Natural killer cell treated with Interleukin-12 subunit alpha and Interleukin-12 subunit beta and Interleukin-15 and Interleukin-18, amount 100 ng/mL, for 72 hours (primary cell): ENCODE measurements around the gene SETD7. TPM values are rescaled to one million over a fixed set of nuclear protein-coding genes. Genes with fewer than 3 reads are reported as not detected.

Experiments used
- ATAC-seq, 2 donors: fragments of 150-1000 bp; cut with Tn5 transposase in 1 of 2; sonication (Bioruptor Pico), chemical (Tn5 transposase) in 1 of 2; 2 replicates each; pipeline ENCODE4 v1.10.0; 2021
- DNase-seq: peaks from one replicate; pipeline ENCODE4 v3.0.0; 2022; ENCODE audit warnings: low spot score
- H3K27ac Mint-ChIP-seq, 2 donors: 1 replicate in 1 of 2; 2 replicates in 1 of 2; pipeline ENCODE4 v1.8.0; 2022; ENCODE audit warnings: mixed read lengths in 2 of 2, mild to moderate bottlenecking in 1 of 2, moderate library complexity in 1 of 2
- H3K27me3 Mint-ChIP-seq, 2 donors: 1 replicate in 1 of 2; 2 replicates in 1 of 2; pipeline ENCODE4 v1.8.0; 2022; ENCODE audit warnings: mixed read lengths in 2 of 2
- H3K36me3 Mint-ChIP-seq: one replicate; pipeline ENCODE4 v1.8.0; 2022; ENCODE audit warnings: mixed read lengths
- H3K4me1 Mint-ChIP-seq, 2 donors: 1 replicate in 1 of 2; 2 replicates in 1 of 2; pipeline ENCODE4 v1.8.0; 2022; ENCODE audit warnings: low read depth in 2 of 2, mixed read lengths in 2 of 2, mild to moderate bottlenecking in 1 of 2
- H3K4me3 Mint-ChIP-seq: one replicate; pipeline ENCODE4 v1.8.0; 2022; ENCODE audit warnings: mixed read lengths
- H3K9me3 Mint-ChIP-seq: 2 replicates; pipeline ENCODE4 v1.8.0; 2022; ENCODE audit warnings: mixed read lengths
- total RNA-seq, 2 donors: library from RNA; stranded (reverse); gene quantifications; one replicate each; pipeline ENCODE4 v1.2.3, GENCODE V29; 2022

Gene SETD7
- total RNA-seq, 2 donors from 2014 or later: 5.7 to 10.1 TPM

GRCh38 chr4:139562067-139562684, 6.2 kb upstream of the SETD7 start:
- ATAC-seq: no peak
- no peak for DNase-seq
- Mint-ChIP-seq H3K9me3 (no peaks in the 10 kb centered on the region), H3K4me1 (peaks cover 11 to 15% of the 10 kb centered on the region in 2 donors), H3K4me3 (no peak overlapping the region), H3K36me3 (no peaks in the 10 kb centered on the region), H3K27ac (no peak overlapping the region), H3K27me3 (peaks cover 12 to 18% of the 10 kb centered on the region in 2 donors)

- DNase-seq (no peak), ATAC-seq (peak; percentile 41 to 51)
- H3K4me1 Mint-ChIP-seq: peaks cover 19 to 23% of the 10 kb centered on the region in 2 donors
- H3K4me3 Mint-ChIP-seq: peak overlapping the region; percentile 21
- peak overlapping the region in 1 of 2 donors; percentile 9 for H3K27ac Mint-ChIP-seq
- H3K27me3 Mint-ChIP-seq: peaks cover 15 to 20% of the 10 kb centered on the region in 2 donors
- H3K9me3 Mint-ChIP-seq: no peaks in the 10 kb centered on the region
- H3K36me3 Mint-ChIP-seq: no peaks in the 10 kb centered on the region
Measured at GRCh38 chr4:139560406-139561104, 4.5 kb upstream of the SETD7 start.

GRCh38 chr4:139559687-139560086, 3.7 kb upstream of the SETD7 start:
- DNase-seq (no peak), ATAC-seq (no peak)
- Mint-ChIP-seq H3K9me3 (no peaks in the 10 kb centered on the region), H3K27me3 (peaks cover 15 to 20% of the 10 kb centered on the region in 2 donors), H3K36me3 (no peaks in the 10 kb centered on the region), H3K4me3 (no peak overlapping the region), H3K27ac (no peak overlapping the region), H3K4me1 (peaks cover 26 to 28% of the 10 kb centered on the region in 2 donors)

GRCh38 chr4:139559089-139559479, 3.1 kb upstream of the SETD7 start:
- no peak overlapping the region for H3K27ac Mint-ChIP-seq

DNA sequence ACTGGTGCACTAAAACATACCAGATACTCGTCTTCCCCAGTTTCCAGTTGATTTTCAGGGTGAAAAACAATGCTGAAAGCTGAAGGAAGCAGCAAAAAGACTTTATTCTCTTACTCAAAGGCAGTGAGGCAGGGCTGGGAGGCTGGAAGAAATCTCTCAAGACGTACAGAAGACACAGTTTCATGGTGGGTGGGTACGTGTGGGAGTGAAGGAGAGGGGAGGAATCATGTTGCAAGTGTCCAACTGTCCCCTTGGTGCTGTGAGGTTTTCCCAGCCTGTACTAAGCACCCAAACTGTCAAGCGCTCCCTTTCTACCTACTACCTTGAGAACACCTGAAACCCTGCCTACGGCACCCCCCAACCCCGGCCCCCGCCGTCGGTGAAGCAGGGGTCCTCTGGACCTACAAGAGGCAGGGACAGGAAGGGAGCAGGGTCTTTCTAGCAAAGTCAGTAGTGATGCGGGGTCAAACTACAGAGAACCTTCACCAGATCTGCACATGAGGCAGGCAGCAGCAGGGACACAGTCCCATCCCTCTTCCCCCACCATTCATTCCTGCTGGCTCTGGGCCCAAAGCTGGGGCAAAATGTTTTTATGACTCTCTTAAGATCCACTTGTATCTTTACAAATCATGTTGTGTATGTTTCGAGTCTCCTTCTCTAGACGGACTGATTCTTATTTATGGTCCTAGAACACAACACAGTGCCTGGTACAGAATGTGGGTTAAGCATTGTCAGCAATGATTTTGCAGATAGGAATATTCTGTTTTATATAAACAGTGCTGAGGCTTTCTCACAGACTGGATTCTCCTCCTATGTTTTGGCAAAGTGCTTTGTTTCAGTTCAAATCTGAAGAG, 2.4 kb upstream of the SETD7 start:
- Mint-ChIP-seq H3K27me3 (peaks cover 15 to 16% of the 10 kb centered on the region in 2 donors), H3K27ac (no peak overlapping the region), H3K4me3 (no peak overlapping the region), H3K4me1 (peaks cover 27 to 28% of the 10 kb centered on the region in 2 donors), H3K9me3 (no peaks in the 10 kb centered on the region), H3K36me3 (no peaks in the 10 kb centered on the region)
- DNase-seq: no peak
- no peak for ATAC-seq

More at GRCh38 chr4:139559089-139559479, 3.1 kb upstream of the SETD7 start:
- H3K4me3 Mint-ChIP-seq: no peak overlapping the region
- peaks cover 15 to 18% of the 10 kb centered on the region in 2 donors for H3K27me3 Mint-ChIP-seq
- no peaks in the 10 kb centered on the region for H3K36me3 Mint-ChIP-seq
- H3K9me3 Mint-ChIP-seq: no peaks in the 10 kb centered on the region
- no peak for ATAC-seq
- no peak for DNase-seq
- H3K4me1 Mint-ChIP-seq: peaks cover 27 to 28% of the 10 kb centered on the region in 2 donors

DNA sequence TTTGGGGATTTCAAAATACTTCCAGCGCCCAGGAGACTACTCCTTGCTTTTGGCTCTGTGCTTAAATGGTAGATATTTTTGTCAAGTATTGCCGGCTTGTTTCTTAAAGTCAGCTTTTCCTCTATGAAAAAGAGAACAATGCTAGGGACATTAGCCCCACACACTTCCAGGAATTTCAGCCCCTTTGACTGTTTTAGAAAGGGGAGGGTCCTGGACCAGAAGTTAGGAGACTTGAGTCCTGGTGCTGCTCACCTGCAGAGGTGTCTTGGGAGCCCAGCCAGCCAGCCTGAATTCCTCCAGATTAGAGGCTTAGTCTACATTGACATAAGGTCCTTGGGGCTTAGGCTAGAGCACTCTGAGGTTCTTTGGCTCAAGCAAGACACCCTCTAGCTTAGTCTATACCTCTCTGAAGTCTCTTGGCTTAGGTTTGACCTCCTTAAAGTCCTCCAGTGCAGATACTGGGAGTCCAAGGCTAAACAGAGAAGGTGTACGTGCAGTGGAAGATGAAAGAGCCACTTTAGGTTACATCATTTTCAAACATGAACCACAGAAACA, 1.6 kb upstream of the SETD7 start:
- no peaks in the 10 kb centered on the region for H3K9me3 Mint-ChIP-seq
- peaks cover 27 to 28% of the 10 kb centered on the region in 2 donors for H3K4me1 Mint-ChIP-seq
- H3K4me3 Mint-ChIP-seq: peak overlapping the region; percentile 96
- H3K36me3 Mint-ChIP-seq: no peaks in the 10 kb centered on the region
- H3K27ac Mint-ChIP-seq: peak overlapping the region; percentile 62 to 80
- ATAC-seq (no peak), DNase-seq (no peak)
- H3K27me3 Mint-ChIP-seq: peaks cover 18 to 24% of the 10 kb centered on the region in 2 donors

GRCh38 chr4:139556724-139557555, 921 bp upstream of the SETD7 start:
- ATAC-seq: peak; percentile 20 to 42
- Mint-ChIP-seq H3K4me1 (peaks cover 27 to 28% of the 10 kb centered on the region in 2 donors), H3K36me3 (no peaks in the 10 kb centered on the region), H3K27me3 (peaks cover 23 to 29% of the 10 kb centered on the region in 2 donors), H3K27ac (peak overlapping the region; percentile 74 to 80), H3K4me3 (peak overlapping the region; percentile 96), H3K9me3 (no peaks in the 10 kb centered on the region)
- DNase-seq: no peak

DNA sequence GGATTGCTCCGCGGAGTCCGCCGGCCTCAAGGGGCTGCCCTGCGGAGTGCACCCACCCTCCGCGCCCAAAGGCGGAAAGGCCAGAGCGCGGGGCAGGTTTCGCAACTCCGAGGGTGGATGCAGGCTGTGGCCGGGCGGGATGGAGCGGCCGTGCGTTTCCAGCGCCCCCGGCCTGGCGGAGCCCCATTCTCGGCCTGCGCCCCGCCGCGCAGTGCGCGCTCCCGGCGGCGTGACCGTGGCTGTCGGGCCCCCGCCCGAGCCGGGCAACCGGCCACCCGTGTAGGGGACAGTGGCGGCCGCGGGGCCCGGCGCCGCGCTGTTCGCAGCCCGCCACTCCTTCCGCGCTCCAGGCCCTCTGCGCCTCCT, 331 bp downstream of the SETD7 start:
- no peaks in the 10 kb centered on the region for H3K9me3 Mint-ChIP-seq
- H3K36me3 Mint-ChIP-seq: no peaks in the 10 kb centered on the region
- peak overlapping the region; percentile 74 to 80 for H3K27ac Mint-ChIP-seq
- peak; percentile 66 for DNase-seq
- H3K4me1 Mint-ChIP-seq: peaks cover 24 to 27% of the 10 kb centered on the region in 2 donors
- peak overlapping the region; percentile 96 for H3K4me3 Mint-ChIP-seq
- peaks cover 23 to 29% of the 10 kb centered on the region in 2 donors for H3K27me3 Mint-ChIP-seq
- peak; percentile 49 to 69 for ATAC-seq

DNA sequence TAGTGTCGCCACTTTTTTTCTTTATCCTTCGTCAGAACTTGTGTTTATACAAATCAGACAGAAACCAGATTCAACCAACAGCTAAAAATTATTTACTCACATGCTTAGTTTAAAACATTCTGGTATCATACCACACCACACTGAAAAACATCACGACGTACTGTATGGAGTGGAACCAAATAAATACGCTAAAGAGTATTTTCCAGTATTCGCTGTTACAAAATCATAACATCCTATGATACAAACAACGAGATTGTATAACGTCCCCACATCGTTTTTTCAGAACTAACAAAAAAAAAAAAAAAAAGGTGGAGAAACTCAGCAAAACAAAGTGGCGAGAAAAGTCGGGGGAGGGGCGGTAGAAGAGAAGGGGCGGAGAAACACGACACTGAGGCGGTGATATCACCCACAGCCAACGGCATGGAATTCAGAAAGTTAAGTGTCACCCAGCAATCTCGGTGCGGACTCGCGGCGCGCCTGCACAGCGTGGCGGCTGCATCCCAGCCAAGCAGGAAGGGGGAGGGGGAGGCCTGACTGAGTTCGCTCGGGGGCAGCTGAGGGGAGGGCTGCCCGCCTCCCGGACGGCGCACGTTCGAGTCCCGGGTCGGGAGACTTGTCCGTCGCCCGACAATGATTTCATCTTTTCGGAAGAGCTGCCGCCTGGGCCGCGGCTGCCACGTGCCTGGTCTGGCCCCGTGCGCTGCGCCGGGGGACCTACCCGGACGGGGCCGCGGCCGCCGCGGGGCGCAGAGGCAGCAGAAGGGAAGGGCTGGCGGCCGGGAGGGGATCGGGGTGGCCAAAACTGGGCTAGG, 920 bp downstream of the SETD7 start:
- Mint-ChIP-seq H3K27me3 (peaks cover 23 to 29% of the 10 kb centered on the region in 2 donors), H3K4me1 (peaks cover 18 to 27% of the 10 kb centered on the region in 2 donors), H3K27ac (peak overlapping the region; percentile 72 to 90), H3K4me3 (peak overlapping the region; percentile 93), H3K9me3 (no peaks in the 10 kb centered on the region), H3K36me3 (no peaks in the 10 kb centered on the region)
- ATAC-seq: peak; percentile 71 to 77
- peak; percentile 75 for DNase-seq

DNA sequence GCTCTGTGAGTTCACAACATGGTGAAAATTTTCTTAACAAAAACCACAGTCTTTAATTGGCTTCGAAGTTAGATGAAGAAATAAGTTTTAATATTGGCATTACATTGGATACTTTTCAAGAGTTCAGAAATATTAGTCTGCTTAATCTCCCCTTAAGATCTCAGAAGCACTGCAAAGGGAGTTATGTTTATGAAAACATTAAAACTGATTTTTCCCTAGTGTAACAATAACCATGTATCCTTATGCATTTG, 1.5 kb downstream of the SETD7 start:
- Mint-ChIP-seq H3K4me3 (peak overlapping the region; percentile 93), H3K36me3 (no peaks in the 10 kb centered on the region), H3K27ac (peak overlapping the region; percentile 72 to 90), H3K9me3 (no peaks in the 10 kb centered on the region), H3K27me3 (peaks cover 23 to 29% of the 10 kb centered on the region in 2 donors), H3K4me1 (peaks cover 18 to 27% of the 10 kb centered on the region in 2 donors)
- no peak for ATAC-seq
- DNase-seq: no peak

- Mint-ChIP-seq H3K27ac (peak overlapping the region in 1 of 2 donors; percentile 90), H3K4me1 (peaks cover 16 to 27% of the 10 kb centered on the region in 2 donors), H3K36me3 (no peaks in the 10 kb centered on the region), H3K27me3 (peaks cover 22 to 24% of the 10 kb centered on the region in 2 donors), H3K9me3 (no peaks in the 10 kb centered on the region), H3K4me3 (peak overlapping the region; percentile 93)
- DNase-seq (no peak), ATAC-seq (no peak)
Measured at GRCh38 chr4:139553751-139554641, 2.0 kb downstream of the SETD7 start.
